Liver (tissue), 9 donors: ENCODE measurements around the gene ACVR1. TPM values are rescaled to one million over a fixed set of nuclear protein-coding genes. Genes with fewer than 3 reads are reported as not detected.

Experiments used
- DNase-seq: peaks from one replicate; pipeline ENCODE4 v3.0.0-alpha.2; 2017; ENCODE audit warnings: low spot score
- H3K27ac ChIP-seq, 2 donors: one replicate each; pipeline ENCODE4 v1.7.0; 2013; ENCODE audit warnings: inconsistent platforms in 2 of 2, low read length in 2 of 2, control low read depth in 1 of 2, low read depth in 1 of 2, mild to moderate bottlenecking in 1 of 2
- H3K27me3 ChIP-seq, 4 donors: one replicate each; pipeline versions ENCODE4 v1.6.1 to v1.7.0; 2013; ENCODE audit warnings: low read length in 3 of 4, inconsistent platforms in 1 of 4, mild to moderate bottlenecking in 1 of 4, moderate library complexity in 1 of 4; ENCODE audit not compliant: control insufficient read depth in 4 of 4, insufficient read depth in 4 of 4
- H3K36me3 ChIP-seq, 4 donors: one replicate each; pipeline versions ENCODE4 v1.6.1 to v1.7.0; 2013; ENCODE audit warnings: low read length in 3 of 4, mild to moderate bottlenecking in 3 of 4, low read depth in 1 of 4, moderate library complexity in 1 of 4; ENCODE audit not compliant: control insufficient read depth in 4 of 4, insufficient read depth in 3 of 4
- H3K4me1 ChIP-seq, 4 donors: one replicate each; pipeline versions ENCODE4 v1.6.1 to v1.7.0; 2013; ENCODE audit warnings: low read length in 3 of 4, mild to moderate bottlenecking in 3 of 4, moderate library complexity in 1 of 4; ENCODE audit not compliant: control insufficient read depth in 4 of 4, insufficient read depth in 4 of 4
- H3K4me3 ChIP-seq, 3 donors: one replicate each; pipeline versions ENCODE4 v1.6.1 to v1.7.0; 2013; ENCODE audit warnings: low read length in 3 of 3, control low read depth in 1 of 3, low read depth in 1 of 3, mild to moderate bottlenecking in 1 of 3
- H3K9ac ChIP-seq, 2 donors: one replicate each; pipeline ENCODE4 v1.7.0; 2013; ENCODE audit warnings: low read length in 2 of 2, mild to moderate bottlenecking in 2 of 2, moderate library complexity in 2 of 2, control low read depth in 1 of 2, low read depth in 1 of 2
- H3K9me3 ChIP-seq, 4 donors: one replicate each; pipeline versions ENCODE4 v1.6.1 to v1.7.0; 2013; ENCODE audit warnings: low read length in 3 of 4; ENCODE audit not compliant: control insufficient read depth in 4 of 4
- EGR1 ChIP-seq, 2 donors: IDR thresholded peaks; 2 replicates each; pipeline ENCODE4 v1.6.1; 2016 to 2018; ENCODE audit warnings: antibody characterized with exemption in 2 of 2, low read depth in 2 of 2
- FOXA2 ChIP-seq: IDR thresholded peaks from 2 replicates; pipeline ENCODE4 v1.6.1; 2016; ENCODE audit warnings: antibody characterized with exemption
- GABPA ChIP-seq, 2 donors: IDR thresholded peaks in 1 of 2; conservative IDR thresholded peaks in 1 of 2; 2 replicates each; pipeline ENCODE4 v1.6.1; 2016; ENCODE audit warnings: antibody characterized with exemption in 2 of 2, mild to moderate bottlenecking in 1 of 2, moderate library complexity in 1 of 2
- HNF4A ChIP-seq, 2 donors: conservative IDR thresholded peaks; 2 replicates each; pipeline ENCODE4 v1.6.1; 2016; ENCODE audit warnings: antibody characterized with exemption in 2 of 2, mild to moderate bottlenecking in 2 of 2
- HNF4G ChIP-seq: IDR thresholded peaks from 2 replicates; pipeline ENCODE4 v1.6.1; 2016; ENCODE audit warnings: antibody characterized with exemption
- JUND ChIP-seq, 2 donors: IDR thresholded peaks; 2 replicates each; pipeline ENCODE4 v1.6.1; 2016; ENCODE audit warnings: antibody characterized with exemption in 2 of 2
- NR2F2 ChIP-seq: IDR thresholded peaks from 2 replicates; pipeline ENCODE4 v1.6.1; 2016; ENCODE audit warnings: antibody characterized with exemption
- RAD21 ChIP-seq, 2 donors: IDR thresholded peaks; 2 replicates each; pipeline ENCODE4 v1.6.1; 2016; ENCODE audit warnings: antibody characterized with exemption in 2 of 2, mild to moderate bottlenecking in 2 of 2
- RXRA ChIP-seq, 2 donors: IDR thresholded peaks; 2 replicates each; pipeline ENCODE4 v1.6.1; 2017 to 2018; ENCODE audit warnings: antibody characterized with exemption in 2 of 2, mild to moderate bottlenecking in 1 of 2
- SP1 ChIP-seq: IDR thresholded peaks from 2 replicates; pipeline ENCODE4 v1.6.1; 2018; ENCODE audit warnings: antibody characterized with exemption, mild to moderate bottlenecking
- TAF1 ChIP-seq: conservative IDR thresholded peaks from 2 replicates; pipeline ENCODE4 v1.6.1; 2016; ENCODE audit warnings: antibody characterized with exemption, mild to moderate bottlenecking
- YY1 ChIP-seq: IDR thresholded peaks from 2 replicates; pipeline ENCODE4 v1.6.1; 2016; ENCODE audit warnings: antibody characterized with exemption, mild to moderate bottlenecking
- WGBS: extraction: QIAGEN DNeasy Blood & Tissue Kit; methylation state at CpG from one replicate; pipeline ENCODE4 v1.1.7; 2013; 5-methylcytosine and 5-hydroxymethylcytosine counted together
- polyA plus RNA-seq, 2 donors: library from polyadenylated mRNA; stranded (reverse) in 1 of 2; unstranded in 1 of 2; fragments of 200-250 nt in 1 of 2; fragments of >200 nt in 1 of 2; fragmentation: Nextera tagmentation in 1 of 2; extraction: Ambion mirVana in 1 of 2; gene quantifications; one replicate each; pipeline versions ENCODE4 v1.2.1 to v1.2.3, GENCODE V29; 2013 to 2015
- total RNA-seq, 2 donors: library from RNA; depleted of rRNA; stranded (reverse); fragments of >200 nt; gene quantifications; one replicate each; pipeline ENCODE4 v1.2.3, GENCODE V29; 2014
- TF ChIP-seq, protein P1 (sequence below): fragments of 150-350 bp; IDR thresholded peaks from 2 replicates; pipeline ENCODE4 v1.5.1; 2017; ENCODE audit warnings: improper control_type of control experiment, low read depth, low read length; ENCODE audit not compliant: missing input control
- TF ChIP-seq, protein P2 (sequence below): IDR thresholded peaks from 2 replicates; pipeline ENCODE4 v1.6.1; 2016; ENCODE audit warnings: antibody characterized with exemption, mild to moderate bottlenecking
- donor health status: healthy.
- donor health status: healthy.
- donor health status: healthy.
- donor health status: healthy.
- donor health status: healthy.

Gene ACVR1
- total and polyA plus RNA-seq, 4 donors, result 6.2 to 20.4 (median 8.5) TPM

DNA sequence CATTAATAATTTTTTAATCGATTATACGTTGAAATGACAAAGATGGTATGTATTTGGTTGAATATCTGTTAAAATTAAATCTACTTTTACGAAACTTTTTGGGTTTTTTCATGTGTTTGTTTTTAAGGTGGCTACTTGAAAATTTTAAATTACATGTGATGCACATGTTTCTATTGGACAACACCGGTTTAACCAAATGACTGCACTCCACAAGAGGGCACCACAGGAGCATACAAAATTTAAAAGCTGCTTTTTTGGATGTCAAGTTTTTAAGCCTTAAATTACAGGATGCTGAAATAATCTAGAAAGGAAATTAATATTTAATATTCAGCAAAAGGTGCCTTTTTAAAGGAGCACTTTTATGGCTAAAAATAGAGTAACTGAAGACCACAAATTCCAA lies 98.7 kb downstream of the ACVR1 start:
- TF ChIP-seq RAD21 (IDR thresholded peaks at IDR 0.05), result peak; percentile 88 to 89
- no peak for TF ChIP-seq HNF4G
- TF ChIP-seq, protein P1, sequence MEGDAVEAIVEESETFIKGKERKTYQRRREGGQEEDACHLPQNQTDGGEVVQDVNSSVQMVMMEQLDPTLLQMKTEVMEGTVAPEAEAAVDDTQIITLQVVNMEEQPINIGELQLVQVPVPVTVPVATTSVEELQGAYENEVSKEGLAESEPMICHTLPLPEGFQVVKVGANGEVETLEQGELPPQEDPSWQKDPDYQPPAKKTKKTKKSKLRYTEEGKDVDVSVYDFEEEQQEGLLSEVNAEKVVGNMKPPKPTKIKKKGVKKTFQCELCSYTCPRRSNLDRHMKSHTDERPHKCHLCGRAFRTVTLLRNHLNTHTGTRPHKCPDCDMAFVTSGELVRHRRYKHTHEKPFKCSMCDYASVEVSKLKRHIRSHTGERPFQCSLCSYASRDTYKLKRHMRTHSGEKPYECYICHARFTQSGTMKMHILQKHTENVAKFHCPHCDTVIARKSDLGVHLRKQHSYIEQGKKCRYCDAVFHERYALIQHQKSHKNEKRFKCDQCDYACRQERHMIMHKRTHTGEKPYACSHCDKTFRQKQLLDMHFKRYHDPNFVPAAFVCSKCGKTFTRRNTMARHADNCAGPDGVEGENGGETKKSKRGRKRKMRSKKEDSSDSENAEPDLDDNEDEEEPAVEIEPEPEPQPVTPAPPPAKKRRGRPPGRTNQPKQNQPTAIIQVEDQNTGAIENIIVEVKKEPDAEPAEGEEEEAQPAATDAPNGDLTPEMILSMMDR, result peak; percentile 68
- H3K4me1 ChIP-seq, result peaks cover 2 to 11% (median 9%) of the 10 kb centered on the region in 4 donors
- H3K27me3 ChIP-seq, result no peaks in the 10 kb centered on the region
- no peak overlapping the region for H3K9ac ChIP-seq
- peaks cover 10 to 46% (median 34%) of the 10 kb centered on the region in 4 donors for H3K36me3 ChIP-seq
- no peak for DNase-seq
- H3K9me3 ChIP-seq, result no peaks in the 10 kb centered on the region
- H3K27ac ChIP-seq, result no peak overlapping the region
- no peak overlapping the region for H3K4me3 ChIP-seq
- WGBS, result 64% methylated on average over 4 of the region's 4 CpGs

DNA sequence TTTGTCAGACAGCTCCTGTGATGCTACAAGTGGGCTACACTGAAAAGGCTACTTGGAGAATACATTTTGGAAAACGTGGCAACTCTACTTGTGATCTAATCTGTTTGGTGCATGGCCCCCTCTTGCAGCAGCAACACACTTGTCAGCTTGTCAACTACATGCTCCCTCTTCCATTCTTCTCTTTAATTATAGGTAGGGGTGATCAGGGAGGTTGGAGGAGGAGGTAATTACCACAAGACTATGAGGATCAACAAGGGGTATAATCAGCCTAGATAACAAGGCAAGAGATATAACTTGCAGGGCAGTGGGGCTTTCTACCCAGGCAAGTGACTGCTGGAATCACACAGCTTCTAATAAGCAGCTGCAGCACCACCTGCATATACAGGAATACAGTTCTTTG lies 104.9 kb downstream of the ACVR1 start:
- H3K9me3 ChIP-seq, result no peaks in the 10 kb centered on the region
- H3K4me3 ChIP-seq, result no peak overlapping the region
- DNase-seq, result no peak
- peaks cover 8 to 75% (median 51%) of the 10 kb centered on the region in 4 donors for H3K36me3 ChIP-seq
- 77% methylated on average over 1 of the region's 1 CpG for WGBS
- H3K4me1 ChIP-seq, result no peaks in the 10 kb centered on the region
- H3K27ac ChIP-seq, result no peak overlapping the region
- H3K9ac ChIP-seq, result no peak overlapping the region
- no peak for TF ChIP-seq NR2F2
- TF ChIP-seq RXRA (IDR thresholded peaks at IDR 0.05), result no peak
- no peak for TF ChIP-seq JUND (IDR thresholded peaks at IDR 0.05)
- TF ChIP-seq, protein P1, result no peak
- no peak for TF ChIP-seq FOXA2
- TF ChIP-seq YY1, result no peak
- no peak for TF ChIP-seq EGR1 (IDR thresholded peaks at IDR 0.05; ENCODE audit: low read depth in 2 of 2)
- no peak for TF ChIP-seq RAD21 (IDR thresholded peaks at IDR 0.05)
- no peak for TF ChIP-seq SP1
- TF ChIP-seq, protein P2, sequence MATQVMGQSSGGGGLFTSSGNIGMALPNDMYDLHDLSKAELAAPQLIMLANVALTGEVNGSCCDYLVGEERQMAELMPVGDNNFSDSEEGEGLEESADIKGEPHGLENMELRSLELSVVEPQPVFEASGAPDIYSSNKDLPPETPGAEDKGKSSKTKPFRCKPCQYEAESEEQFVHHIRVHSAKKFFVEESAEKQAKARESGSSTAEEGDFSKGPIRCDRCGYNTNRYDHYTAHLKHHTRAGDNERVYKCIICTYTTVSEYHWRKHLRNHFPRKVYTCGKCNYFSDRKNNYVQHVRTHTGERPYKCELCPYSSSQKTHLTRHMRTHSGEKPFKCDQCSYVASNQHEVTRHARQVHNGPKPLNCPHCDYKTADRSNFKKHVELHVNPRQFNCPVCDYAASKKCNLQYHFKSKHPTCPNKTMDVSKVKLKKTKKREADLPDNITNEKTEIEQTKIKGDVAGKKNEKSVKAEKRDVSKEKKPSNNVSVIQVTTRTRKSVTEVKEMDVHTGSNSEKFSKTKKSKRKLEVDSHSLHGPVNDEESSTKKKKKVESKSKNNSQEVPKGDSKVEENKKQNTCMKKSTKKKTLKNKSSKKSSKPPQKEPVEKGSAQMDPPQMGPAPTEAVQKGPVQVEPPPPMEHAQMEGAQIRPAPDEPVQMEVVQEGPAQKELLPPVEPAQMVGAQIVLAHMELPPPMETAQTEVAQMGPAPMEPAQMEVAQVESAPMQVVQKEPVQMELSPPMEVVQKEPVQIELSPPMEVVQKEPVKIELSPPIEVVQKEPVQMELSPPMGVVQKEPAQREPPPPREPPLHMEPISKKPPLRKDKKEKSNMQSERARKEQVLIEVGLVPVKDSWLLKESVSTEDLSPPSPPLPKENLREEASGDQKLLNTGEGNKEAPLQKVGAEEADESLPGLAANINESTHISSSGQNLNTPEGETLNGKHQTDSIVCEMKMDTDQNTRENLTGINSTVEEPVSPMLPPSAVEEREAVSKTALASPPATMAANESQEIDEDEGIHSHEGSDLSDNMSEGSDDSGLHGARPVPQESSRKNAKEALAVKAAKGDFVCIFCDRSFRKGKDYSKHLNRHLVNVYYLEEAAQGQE, result no peak
- TF ChIP-seq GABPA (IDR thresholded peaks at IDR 0.05 in 1 of 2, conservative IDR thresholded peaks at IDR 0.05 in 1 of 2), result no peak
- TF ChIP-seq HNF4A (conservative IDR thresholded peaks at IDR 0.05), result no peak
- no peak for TF ChIP-seq TAF1
- H3K27me3 ChIP-seq, result no peaks in the 10 kb centered on the region
